ENCODE results near the gene AGBL2. TPM values are rescaled to one million over a fixed set of nuclear protein-coding genes. Genes with fewer than 3 reads are reported as not detected.
A peak's percentile ranks its signal among the peaks of the same experiment; 100 is the strongest.
"Not testable (repeated sequence)": the region's sequence is repeated elsewhere in the genome, so short reads cannot be mapped to it uniquely, and the experiment has no call there.

The AGBL2 gene
- total RNA-seq: 10 to 100 TPM in 3 of 6 donors, 1 to 10 TPM in 3; 1.6 to 39.0 (median 10.7) TPM

GRCh38 chr11:47715082-47715669 is at the start of gene AGBL2:
Gene AGBL2, minus strand, starts transcription at chr11:47715369. Its CDS starts 719 bp downstream, at chr11:47714650.
- WGBS, 2 donors: 0 to 1% methylated on average over 28 to 32 of the region's 35 CpGs
- no peaks in the 10 kb centered on the region for H3K9me3 ChIP-seq
- DNase-seq (peak; percentile 83 to 94), ATAC-seq (ENCODE audit: low FRiP score in 2 of 2) (peak; percentile 95 to 98)
- H3K27ac ChIP-seq: peak within 1 kb of the TSS; percentile 67 to 82 (median 82)
- peaks cover 10 to 41% (median 28%) of the 10 kb centered on the region in 4 donors for H3K36me3 ChIP-seq
- no peaks in the 10 kb centered on the region for H3K27me3 ChIP-seq
- H3K4me3 ChIP-seq: peak within 1 kb of the TSS; percentile 58 to 89 (median 80)
- peaks cover 5 to 11% (median 7%) of the 10 kb centered on the region in 4 donors for H3K4me1 ChIP-seq
- TF ChIP-seq POLR2A (IDR thresholded peaks at IDR 0.05) (peak in 3 of 4 donors; percentile 29 to 74 (median 46)), POLR2AphosphoS5 (IDR thresholded peaks at IDR 0.05) (peak; percentile 58 to 71)
- TF ChIP-seq, protein P1, sequence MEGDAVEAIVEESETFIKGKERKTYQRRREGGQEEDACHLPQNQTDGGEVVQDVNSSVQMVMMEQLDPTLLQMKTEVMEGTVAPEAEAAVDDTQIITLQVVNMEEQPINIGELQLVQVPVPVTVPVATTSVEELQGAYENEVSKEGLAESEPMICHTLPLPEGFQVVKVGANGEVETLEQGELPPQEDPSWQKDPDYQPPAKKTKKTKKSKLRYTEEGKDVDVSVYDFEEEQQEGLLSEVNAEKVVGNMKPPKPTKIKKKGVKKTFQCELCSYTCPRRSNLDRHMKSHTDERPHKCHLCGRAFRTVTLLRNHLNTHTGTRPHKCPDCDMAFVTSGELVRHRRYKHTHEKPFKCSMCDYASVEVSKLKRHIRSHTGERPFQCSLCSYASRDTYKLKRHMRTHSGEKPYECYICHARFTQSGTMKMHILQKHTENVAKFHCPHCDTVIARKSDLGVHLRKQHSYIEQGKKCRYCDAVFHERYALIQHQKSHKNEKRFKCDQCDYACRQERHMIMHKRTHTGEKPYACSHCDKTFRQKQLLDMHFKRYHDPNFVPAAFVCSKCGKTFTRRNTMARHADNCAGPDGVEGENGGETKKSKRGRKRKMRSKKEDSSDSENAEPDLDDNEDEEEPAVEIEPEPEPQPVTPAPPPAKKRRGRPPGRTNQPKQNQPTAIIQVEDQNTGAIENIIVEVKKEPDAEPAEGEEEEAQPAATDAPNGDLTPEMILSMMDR (IDR thresholded peaks at IDR 0.05): no peak

- H3K4me1 ChIP-seq; H3K27ac ChIP-seq; H3K4me3 ChIP-seq; H3K27me3 ChIP-seq; H3K9me3 ChIP-seq; DNase-seq; ATAC-seq (ENCODE audit: low FRiP score in 2 of 2): not testable (repeated sequence)
- H3K36me3 ChIP-seq: peaks cover 41 to 86% (median 64%) of the 10 kb centered on the region in 4 donors
- WGBS, 2 donors: 90 to 99% methylated on average over 11 of the region's 11 CpGs
Observed at GRCh38 chr11:47759291-47759690, 44.1 kb upstream of the AGBL2 start.

DNA sequence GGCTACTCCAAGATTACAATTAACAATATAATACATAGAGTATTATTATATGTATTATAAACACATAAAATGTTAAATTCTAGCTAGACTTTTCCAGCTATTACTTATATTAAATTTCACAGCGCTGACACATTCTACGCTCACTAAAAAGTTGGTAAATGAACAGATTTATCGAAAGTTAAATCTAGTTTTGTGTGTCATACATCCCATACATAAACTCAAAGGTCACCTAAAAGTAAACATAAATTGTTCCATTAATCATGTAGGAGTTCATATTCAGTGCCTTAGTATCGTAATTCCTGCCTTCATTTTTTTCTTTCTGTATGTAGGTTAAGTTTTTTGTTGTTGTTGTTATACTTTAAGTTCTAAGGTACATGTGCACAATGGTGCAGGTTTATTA is 41.0 kb upstream of the AGBL2 start:
- DNase-seq: no peak
- no peak overlapping the region for H3K27ac ChIP-seq
- no peak overlapping the region for H3K4me3 ChIP-seq
- H3K9me3 ChIP-seq: no peaks in the 10 kb centered on the region
- ATAC-seq (ENCODE audit: low FRiP score in 2 of 2): no peak
- no peaks in the 10 kb centered on the region for H3K27me3 ChIP-seq
- TF ChIP-seq, protein P1 (IDR thresholded peaks at IDR 0.05): no peak
- TF ChIP-seq POLR2AphosphoS5 (IDR thresholded peaks at IDR 0.05): no peak
- TF ChIP-seq EP300 (IDR thresholded peaks at IDR 0.05): no peak
- no peak for TF ChIP-seq POLR2A (IDR thresholded peaks at IDR 0.05)
- H3K36me3 ChIP-seq: peaks cover 53 to 86% (median 73%) of the 10 kb centered on the region in 4 donors
- H3K4me1 ChIP-seq: no peaks in the 10 kb centered on the region
- 91 to 97% methylated on average over 4 of the region's 4 CpGs for WGBS, 2 donors

DNA sequence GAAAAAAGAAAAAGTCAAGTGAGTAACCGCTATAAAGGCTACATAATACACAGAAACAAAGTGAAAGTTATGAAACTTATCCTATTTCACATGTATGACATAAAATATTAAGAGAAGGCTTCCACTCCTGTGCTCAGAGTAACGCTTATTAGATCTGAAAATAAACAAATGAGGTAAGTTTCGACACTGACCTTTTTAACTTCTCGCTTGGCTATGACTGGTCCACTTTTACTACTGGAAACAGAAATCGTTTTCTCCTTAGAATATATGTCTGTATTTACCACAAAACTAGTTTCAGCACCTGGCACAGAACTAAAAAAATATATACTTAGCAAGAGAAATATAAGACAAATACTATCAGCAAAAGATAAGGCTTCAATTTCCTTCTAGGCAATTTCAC is 35.6 kb upstream of the AGBL2 start:
- H3K36me3 ChIP-seq: peaks cover 72 to 91% (median 85%) of the 10 kb centered on the region in 4 donors

DNA sequence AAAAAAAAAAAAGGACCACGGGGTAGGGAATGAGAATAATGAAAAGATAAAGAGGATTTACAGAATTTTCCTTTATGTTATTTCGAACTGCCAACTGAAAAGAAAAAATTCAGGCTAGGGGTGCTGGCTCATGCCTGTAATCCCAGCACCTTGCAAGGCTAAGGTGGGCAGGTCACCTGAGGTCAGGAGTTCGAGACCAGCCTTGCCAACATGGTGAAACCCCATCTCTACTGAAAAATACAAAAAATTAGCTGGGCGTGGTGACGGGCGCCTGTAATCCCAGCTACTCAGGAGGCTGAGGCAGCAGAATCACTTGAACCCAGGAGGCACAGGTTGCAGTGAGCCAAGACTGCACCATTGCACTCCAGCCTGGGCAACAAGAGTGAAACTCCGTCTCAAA is 27.3 kb upstream of the AGBL2 start:
- not testable (repeated sequence) for H3K9me3 ChIP-seq; H3K27ac ChIP-seq; H3K4me3 ChIP-seq; DNase-seq; H3K27me3 ChIP-seq; H3K4me1 ChIP-seq; ATAC-seq (ENCODE audit: low FRiP score in 2 of 2)
- H3K36me3 ChIP-seq: peaks cover 57 to 97% (median 83%) of the 10 kb centered on the region in 4 donors
- WGBS, 2 donors: 95 to 96% methylated on average over 7 of the region's 7 CpGs

More for the DNA sequence above, 35.6 kb upstream of the AGBL2 start:
- no peaks in the 10 kb centered on the region for H3K4me1 ChIP-seq
- DNase-seq (no peak), ATAC-seq (ENCODE audit: low FRiP score in 2 of 2) (no peak)
- no peaks in the 10 kb centered on the region for H3K27me3 ChIP-seq
- WGBS, 2 donors: 87% methylated on average over 5 of the region's 5 CpGs
- no peak overlapping the region for H3K4me3 ChIP-seq
- no peaks in the 10 kb centered on the region for H3K9me3 ChIP-seq
- H3K27ac ChIP-seq: no peak overlapping the region
- TF ChIP-seq POLR2A (IDR thresholded peaks at IDR 0.05) (no peak), POLR2AphosphoS5 (IDR thresholded peaks at IDR 0.05) (no peak), EP300 (IDR thresholded peaks at IDR 0.05) (no peak)
- TF ChIP-seq, protein P1 (IDR thresholded peaks at IDR 0.05): no peak

DNA sequence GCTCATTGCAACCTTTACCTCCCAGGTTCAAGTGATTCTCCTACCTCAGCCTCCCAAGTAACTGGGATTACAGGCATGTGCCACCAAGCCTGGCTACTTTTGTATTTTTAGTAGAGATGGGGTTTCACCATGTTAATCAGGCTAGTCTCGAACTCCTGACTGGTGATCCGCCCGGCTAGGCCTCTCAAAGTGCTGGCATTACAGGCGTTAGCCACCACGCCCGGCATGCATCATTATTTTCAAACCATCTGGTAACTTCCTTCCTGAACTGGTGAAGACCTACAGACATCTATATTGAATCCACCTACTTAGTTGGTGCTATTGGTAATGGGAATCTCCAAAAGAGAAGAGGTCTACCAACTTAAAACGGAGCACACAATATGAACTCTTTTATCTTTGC is 22.6 kb upstream of the AGBL2 start:
- not testable (repeated sequence) for ATAC-seq (ENCODE audit: low FRiP score in 2 of 2); DNase-seq; H3K4me3 ChIP-seq; H3K27me3 ChIP-seq; H3K9me3 ChIP-seq; H3K4me1 ChIP-seq; H3K27ac ChIP-seq
- peaks cover 45 to 97% (median 77%) of the 10 kb centered on the region in 4 donors for H3K36me3 ChIP-seq
- 86 to 91% methylated on average over 7 of the region's 7 CpGs for WGBS, 2 donors

Measured in upper lobe of left lung (tissue), 6 donors.